ENCODE results near the gene SPN.
A peak's percentile ranks its signal among the peaks of the same experiment; 100 is the strongest.

The SPN gene

DNA sequence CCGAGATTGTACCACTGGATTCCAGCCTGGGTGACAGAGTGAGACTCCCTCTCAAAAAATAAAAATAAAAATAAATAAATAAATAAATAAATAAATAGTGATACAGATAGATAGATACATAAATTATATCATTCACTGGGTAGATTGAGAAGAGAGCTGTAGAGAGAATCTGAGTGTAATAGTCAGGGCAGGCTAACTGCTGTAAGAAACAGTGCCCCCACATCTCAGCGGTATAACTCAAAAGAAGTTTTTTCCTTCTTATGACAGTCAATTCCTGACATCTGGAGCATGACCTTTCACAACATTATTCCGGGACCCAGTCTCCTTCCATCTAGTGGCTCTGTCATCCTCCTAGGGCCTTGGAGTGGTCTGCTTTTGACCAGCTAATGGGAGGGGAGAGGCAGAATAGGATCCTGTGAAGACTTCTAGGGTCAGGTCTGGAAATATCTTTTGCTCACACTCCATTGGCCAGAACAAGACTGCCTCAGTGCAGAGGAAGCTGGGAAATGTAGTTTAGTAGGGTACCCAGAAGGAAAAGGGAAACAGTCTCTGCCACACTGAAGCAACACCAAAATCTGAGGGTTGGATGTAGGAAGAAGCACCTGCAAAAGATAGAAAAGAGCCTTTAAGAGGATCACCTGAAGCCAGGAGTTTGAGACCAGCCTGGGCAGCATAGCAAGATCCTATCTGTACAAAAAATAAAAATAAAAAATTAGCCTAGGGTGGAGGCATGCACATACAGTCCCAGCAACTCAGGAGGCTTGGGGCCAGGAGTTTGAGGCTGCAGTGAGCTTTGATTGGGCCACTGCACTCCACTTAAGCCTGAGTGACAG, 13.0 kb downstream of the SPN start:
- DNase-seq (ENCODE audit: low read depth in 1 of 2, low spot score in 1 of 2) = peak in 1 of 2 experiments; percentile 76
- no peak overlapping the region for H3K27ac ChIP-seq (replicated peaks)
- no peak overlapping the region for H3K4me3 ChIP-seq (replicated peaks; ENCODE audit: insufficient read depth, low read length)
- no peaks in the 10 kb centered on the region for H3K27me3 ChIP-seq (ENCODE audit: insufficient read depth, poor library complexity, severe bottlenecking)
- TF ChIP-seq, protein P1, sequence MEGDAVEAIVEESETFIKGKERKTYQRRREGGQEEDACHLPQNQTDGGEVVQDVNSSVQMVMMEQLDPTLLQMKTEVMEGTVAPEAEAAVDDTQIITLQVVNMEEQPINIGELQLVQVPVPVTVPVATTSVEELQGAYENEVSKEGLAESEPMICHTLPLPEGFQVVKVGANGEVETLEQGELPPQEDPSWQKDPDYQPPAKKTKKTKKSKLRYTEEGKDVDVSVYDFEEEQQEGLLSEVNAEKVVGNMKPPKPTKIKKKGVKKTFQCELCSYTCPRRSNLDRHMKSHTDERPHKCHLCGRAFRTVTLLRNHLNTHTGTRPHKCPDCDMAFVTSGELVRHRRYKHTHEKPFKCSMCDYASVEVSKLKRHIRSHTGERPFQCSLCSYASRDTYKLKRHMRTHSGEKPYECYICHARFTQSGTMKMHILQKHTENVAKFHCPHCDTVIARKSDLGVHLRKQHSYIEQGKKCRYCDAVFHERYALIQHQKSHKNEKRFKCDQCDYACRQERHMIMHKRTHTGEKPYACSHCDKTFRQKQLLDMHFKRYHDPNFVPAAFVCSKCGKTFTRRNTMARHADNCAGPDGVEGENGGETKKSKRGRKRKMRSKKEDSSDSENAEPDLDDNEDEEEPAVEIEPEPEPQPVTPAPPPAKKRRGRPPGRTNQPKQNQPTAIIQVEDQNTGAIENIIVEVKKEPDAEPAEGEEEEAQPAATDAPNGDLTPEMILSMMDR (IDR thresholded peaks at IDR 0.05; ENCODE audit: insufficient read depth, low read length) = no peak
- TF ChIP-seq GABPA (IDR thresholded peaks at IDR 0.05; ENCODE audit: low read depth) = no peak
- no peak for TF ChIP-seq POLR2AphosphoS5 (IDR thresholded peaks at IDR 0.05; ENCODE audit: low read depth)
- TF ChIP-seq, protein P2, sequence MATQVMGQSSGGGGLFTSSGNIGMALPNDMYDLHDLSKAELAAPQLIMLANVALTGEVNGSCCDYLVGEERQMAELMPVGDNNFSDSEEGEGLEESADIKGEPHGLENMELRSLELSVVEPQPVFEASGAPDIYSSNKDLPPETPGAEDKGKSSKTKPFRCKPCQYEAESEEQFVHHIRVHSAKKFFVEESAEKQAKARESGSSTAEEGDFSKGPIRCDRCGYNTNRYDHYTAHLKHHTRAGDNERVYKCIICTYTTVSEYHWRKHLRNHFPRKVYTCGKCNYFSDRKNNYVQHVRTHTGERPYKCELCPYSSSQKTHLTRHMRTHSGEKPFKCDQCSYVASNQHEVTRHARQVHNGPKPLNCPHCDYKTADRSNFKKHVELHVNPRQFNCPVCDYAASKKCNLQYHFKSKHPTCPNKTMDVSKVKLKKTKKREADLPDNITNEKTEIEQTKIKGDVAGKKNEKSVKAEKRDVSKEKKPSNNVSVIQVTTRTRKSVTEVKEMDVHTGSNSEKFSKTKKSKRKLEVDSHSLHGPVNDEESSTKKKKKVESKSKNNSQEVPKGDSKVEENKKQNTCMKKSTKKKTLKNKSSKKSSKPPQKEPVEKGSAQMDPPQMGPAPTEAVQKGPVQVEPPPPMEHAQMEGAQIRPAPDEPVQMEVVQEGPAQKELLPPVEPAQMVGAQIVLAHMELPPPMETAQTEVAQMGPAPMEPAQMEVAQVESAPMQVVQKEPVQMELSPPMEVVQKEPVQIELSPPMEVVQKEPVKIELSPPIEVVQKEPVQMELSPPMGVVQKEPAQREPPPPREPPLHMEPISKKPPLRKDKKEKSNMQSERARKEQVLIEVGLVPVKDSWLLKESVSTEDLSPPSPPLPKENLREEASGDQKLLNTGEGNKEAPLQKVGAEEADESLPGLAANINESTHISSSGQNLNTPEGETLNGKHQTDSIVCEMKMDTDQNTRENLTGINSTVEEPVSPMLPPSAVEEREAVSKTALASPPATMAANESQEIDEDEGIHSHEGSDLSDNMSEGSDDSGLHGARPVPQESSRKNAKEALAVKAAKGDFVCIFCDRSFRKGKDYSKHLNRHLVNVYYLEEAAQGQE (IDR thresholded peaks at IDR 0.05; ENCODE audit: insufficient replicate concordance, low read depth) = no peak
- no peak for TF ChIP-seq SPI1 (IDR thresholded peaks at IDR 0.05; ENCODE audit: borderline replicate concordance, low read depth)

DNA sequence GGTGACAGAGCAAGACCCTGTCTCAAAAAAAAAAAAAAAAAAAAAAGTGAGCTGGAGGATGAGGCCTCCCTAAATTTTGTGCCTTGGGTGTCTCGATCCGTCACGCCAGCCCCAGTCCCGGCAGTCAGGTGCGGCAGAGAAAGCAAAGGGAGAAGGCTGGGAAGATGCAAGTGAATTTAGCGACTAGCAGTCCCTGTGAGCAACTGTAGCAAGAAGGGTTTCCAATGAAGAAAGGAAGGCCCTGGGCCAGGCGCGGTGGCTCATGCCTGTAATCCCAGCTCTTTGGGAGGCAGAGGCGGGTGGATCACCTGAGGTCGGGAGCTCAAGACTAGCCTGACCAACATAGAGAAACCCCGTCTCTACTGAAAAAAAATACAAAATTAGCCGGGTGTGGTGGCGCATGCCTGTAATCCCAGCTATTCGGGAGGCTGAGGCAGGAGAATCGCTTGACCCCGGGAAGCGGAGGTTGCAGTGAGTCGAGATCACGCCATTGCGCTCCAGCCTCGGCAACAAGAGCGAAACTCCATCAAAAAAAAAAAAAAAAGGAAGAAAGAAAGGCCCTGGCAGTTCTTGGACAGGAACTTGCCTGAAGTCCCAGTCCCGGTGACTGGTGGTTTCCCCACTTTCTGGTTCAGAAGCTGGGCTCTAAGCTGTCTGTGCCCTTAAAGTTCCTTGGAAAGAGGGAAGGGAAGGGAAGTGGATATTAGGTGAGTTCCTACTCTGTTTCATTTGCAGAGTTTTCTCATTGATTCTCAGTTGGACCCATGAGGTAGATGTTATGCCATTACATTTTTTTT, 14.1 kb downstream of the SPN start:
- Histone ChIP-seq H3K27ac (replicated peaks) (peak overlapping the region; percentile 44), H3K27me3 (ENCODE audit: insufficient read depth, poor library complexity, severe bottlenecking) (no peaks in the 10 kb centered on the region), H3K4me3 (replicated peaks; ENCODE audit: insufficient read depth, low read length) (no peak overlapping the region)
- peak in 1 of 2 experiments; percentile 35 for DNase-seq (ENCODE audit: low read depth in 1 of 2, low spot score in 1 of 2)
- TF ChIP-seq GABPA (IDR thresholded peaks at IDR 0.05; ENCODE audit: low read depth) = no peak
- TF ChIP-seq POLR2AphosphoS5 (IDR thresholded peaks at IDR 0.05; ENCODE audit: low read depth) = no peak
- peak; percentile 10; the same call in 1 of the 2 replicates for TF ChIP-seq SPI1 (IDR thresholded peaks at IDR 0.05; ENCODE audit: borderline replicate concordance, low read depth)

DNA sequence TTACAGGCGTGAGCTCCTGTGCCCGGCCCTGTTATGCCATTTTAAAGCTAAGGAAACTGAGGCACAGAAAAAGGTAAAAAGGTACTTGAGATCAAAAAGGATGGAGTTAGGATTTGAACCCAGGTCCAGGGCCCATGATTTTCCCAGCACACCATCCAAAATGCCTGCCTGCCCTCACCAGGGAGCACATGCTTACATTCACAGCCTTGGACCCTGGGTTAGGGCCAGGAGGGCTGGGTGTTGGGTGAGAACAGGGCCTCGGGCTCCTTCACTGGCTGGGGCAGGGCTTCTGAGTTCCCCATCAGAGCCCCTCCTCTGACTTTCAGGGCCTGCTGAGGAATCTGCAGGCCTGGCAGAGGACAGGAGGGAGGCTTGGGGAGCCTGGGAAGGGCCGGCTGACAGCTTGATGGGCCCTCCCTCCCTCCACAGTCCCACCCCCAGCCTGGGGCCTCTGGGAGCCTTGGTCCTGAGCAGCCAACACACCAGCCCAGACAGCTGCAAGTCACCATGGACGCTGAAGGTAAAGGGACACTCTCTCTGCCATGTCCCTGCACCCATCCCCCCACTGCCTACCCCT, 15.7 kb downstream of the SPN start, which contains the start of gene QPRT:
Gene QPRT (plus strand): TSS at position 490 of the 577 bp plus-strand sequence. CDS start 18 bp downstream, at position 508.
- DNase-seq (ENCODE audit: low read depth in 1 of 2, low spot score in 1 of 2) = peak in 1 of 2 experiments; percentile 81
- TF ChIP-seq POLR2AphosphoS5 (IDR thresholded peaks at IDR 0.05; ENCODE audit: low read depth) (peak; percentile 3; the same call in 1 of the 2 replicates), SPI1 (IDR thresholded peaks at IDR 0.05; ENCODE audit: borderline replicate concordance, low read depth) (no peak)
- TF ChIP-seq, protein P2 (IDR thresholded peaks at IDR 0.05; ENCODE audit: insufficient replicate concordance, low read depth) = no peak
- TF ChIP-seq, protein P1 (IDR thresholded peaks at IDR 0.05; ENCODE audit: insufficient read depth, low read length) = no peak
- H3K27ac ChIP-seq (replicated peaks) = peak within 1 kb of the TSS; percentile 78

More for the DNA sequence above, 15.7 kb downstream of the SPN start, which contains the start of gene QPRT:
- Histone ChIP-seq H3K27me3 (ENCODE audit: insufficient read depth, poor library complexity, severe bottlenecking) (no peaks in the 10 kb centered on the region), H3K4me3 (replicated peaks; ENCODE audit: insufficient read depth, low read length) (peak within 1 kb of the TSS; percentile 37)
